Gastroesophageal sphincter (tissue), 4 donors: ENCODE results near the gene RERG. TPM values are rescaled to one million over a fixed set of nuclear protein-coding genes. Genes with fewer than 3 reads are reported as not detected.

Experiments used
- ATAC-seq: fragments of 150-250 bp; one replicate; pipeline ENCODE4 v1.9.1; 2016; ENCODE audit warnings: mild to moderate bottlenecking, moderate library complexity
- H3K27ac ChIP-seq, 4 donors: fragments of 200-600 bp; sonication (generic) in 3 of 4; 1 replicate in 3 of 4; 2 replicates in 1 of 4; pipeline ENCODE4 v1.5.1; 2016 to 2019
- H3K27me3 ChIP-seq: fragments of 200-600 bp; sonication (generic); one replicate; pipeline ENCODE4 v1.5.1; 2019
- H3K36me3 ChIP-seq, 2 donors: fragments of 200-600 bp; sonication (generic); one replicate each; pipeline ENCODE4 v1.5.1; 2019; ENCODE audit warnings: control low read depth in 1 of 2
- H3K4me1 ChIP-seq, 3 donors: fragments of 200-600 bp; sonication (generic); 1 replicate in 2 of 3; 2 replicates in 1 of 3; pipeline ENCODE4 v1.5.1; 2016 to 2019; ENCODE audit warnings: control low read depth in 2 of 3
- H3K4me3 ChIP-seq, 2 donors: fragments of 200-600 bp; sonication (generic); one replicate each; pipeline ENCODE4 v1.5.1; 2019; ENCODE audit warnings: mild to moderate bottlenecking in 1 of 2, moderate library complexity in 1 of 2
- H3K9me3 ChIP-seq, 3 donors: fragments of 200-600 bp; sonication (generic); one replicate each; pipeline ENCODE4 v1.5.1; 2017 to 2019; ENCODE audit warnings: control low read depth in 2 of 3
- CTCF ChIP-seq, 4 experiments: fragments of 200-600 bp in 2 of 4; fragments of 450-650 bp in 2 of 4; sonication (generic) in 1 of 4; IDR thresholded peaks; one replicate each; pipeline ENCODE4 v1.5.1; 2017 to 2019; ENCODE audit warnings: antibody characterized with exemption in 4 of 4, mild to moderate bottlenecking in 2 of 4, moderate library complexity in 2 of 4
- EP300 ChIP-seq: sonication (generic); formaldehyde crosslinking; IDR thresholded peaks from one replicate; pipeline ENCODE4 v1.6.1; 2017; ENCODE audit warnings: antibody characterized with exemption, mild to moderate bottlenecking
- POLR2A ChIP-seq, 2 donors: fragments of 450-650 bp; IDR thresholded peaks; one replicate each; pipeline ENCODE4 v1.6.1; 2017; ENCODE audit warnings: antibody characterized with exemption in 2 of 2, mild to moderate bottlenecking in 2 of 2, moderate library complexity in 1 of 2
- POLR2AphosphoS5 ChIP-seq: sonication (generic); formaldehyde crosslinking; IDR thresholded peaks from one replicate; pipeline ENCODE4 v1.6.1; 2017; ENCODE audit warnings: antibody characterized with exemption
- WGBS, 2 donors: methylation state at CpG; one replicate each; pipeline ENCODE4 v1.1.5; 2018; ENCODE audit warnings: low coverage in 1 of 2; 5-methylcytosine and 5-hydroxymethylcytosine counted together
- total RNA-seq, 4 donors: library from RNA; depleted of rRNA; stranded (reverse); fragments of >200 nt; gene quantifications; one replicate each; pipeline ENCODE4 v1.1.0, GENCODE V29; 2016

Gene RERG
- total RNA-seq, 4 donors from 2014 or later, result 13.6 to 32.0 (median 19.8) TPM

- no peaks in the 10 kb centered on the region for H3K27me3 ChIP-seq
- ATAC-seq, result no peak
- H3K4me3 ChIP-seq, result no peak overlapping the region
- 63 to 75% methylated on average over 4 of the region's 4 CpGs for WGBS, 2 donors
- no peaks in the 10 kb centered on the region for H3K4me1 ChIP-seq
- H3K9me3 ChIP-seq, result no peaks in the 10 kb centered on the region
- H3K27ac ChIP-seq, result no peak overlapping the region
- H3K36me3 ChIP-seq, result no peaks in the 10 kb centered on the region
- TF ChIP-seq CTCF (IDR thresholded peaks at IDR 0.05) (no peak), EP300 (no peak), POLR2AphosphoS5 (no peak), POLR2A (IDR thresholded peaks at IDR 0.05) (no peak)
Measured at GRCh38 chr12:15240898-15241297, 19.7 kb upstream of the RERG start.

- TF ChIP-seq CTCF (IDR thresholded peaks at IDR 0.05) (no peak), EP300 (no peak), POLR2A (IDR thresholded peaks at IDR 0.05) (no peak), POLR2AphosphoS5 (no peak)
- no peak for ATAC-seq
- Histone ChIP-seq H3K36me3 (no peaks in the 10 kb centered on the region), H3K9me3 (no peaks in the 10 kb centered on the region), H3K27ac (no peak overlapping the region), H3K4me1 (no peaks in the 10 kb centered on the region), H3K27me3 (peaks cover 6% of the 10 kb centered on the region), H3K4me3 (no peak overlapping the region)
- no CpG with 5 or more reads among the region's 4 CpGs for whole genome bisulfite sequencing, 2 donors
Measured at GRCh38 chr12:15234508-15234907, 13.3 kb upstream of the RERG start.

DNA sequence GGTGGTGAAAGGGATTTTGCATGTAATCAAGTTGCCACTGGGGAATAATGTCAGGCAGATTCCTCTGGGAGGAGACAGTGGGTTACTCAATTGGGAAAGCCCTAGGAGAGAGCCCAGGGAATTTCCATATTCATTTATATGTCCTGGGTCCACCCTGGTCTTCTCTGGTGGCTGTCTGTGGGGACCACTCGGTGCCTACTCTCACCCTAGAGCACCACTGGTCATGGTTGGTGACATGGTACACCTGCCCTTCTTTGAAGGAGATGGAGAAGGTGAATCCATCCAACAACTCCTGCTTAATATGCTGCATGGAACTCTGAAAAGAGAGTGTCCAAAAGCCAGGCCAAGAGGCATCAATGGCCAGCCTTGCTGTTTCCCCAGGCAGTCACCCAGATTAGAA, 12.8 kb upstream of the RERG start:
- no peak for TF ChIP-seq CTCF (IDR thresholded peaks at IDR 0.05)
- no peak for TF ChIP-seq POLR2A (IDR thresholded peaks at IDR 0.05)
- no peak for TF ChIP-seq EP300
- TF ChIP-seq POLR2AphosphoS5, result no peak
- Histone ChIP-seq H3K36me3 (no peaks in the 10 kb centered on the region), H3K27me3 (peaks cover 6% of the 10 kb centered on the region), H3K27ac (no peak overlapping the region), H3K9me3 (no peaks in the 10 kb centered on the region), H3K4me1 (no peaks in the 10 kb centered on the region), H3K4me3 (no peak overlapping the region)
- ATAC-seq, result no peak
- 40% methylated on average over 1 of the region's 1 CpG; no CpG with 5 or more reads in 1 of the 2 donors for WGBS, 2 donors

- 43 to 67% methylated on average over 1 of the region's 1 CpG for WGBS, 2 donors
- Histone ChIP-seq H3K27me3 (peaks cover 6% of the 10 kb centered on the region), H3K27ac (no peak overlapping the region), H3K9me3 (no peaks in the 10 kb centered on the region), H3K4me1 (no peaks in the 10 kb centered on the region), H3K4me3 (no peak overlapping the region), H3K36me3 (no peaks in the 10 kb centered on the region)
- ATAC-seq, result no peak
- no peak for TF ChIP-seq CTCF (IDR thresholded peaks at IDR 0.05)
- no peak for TF ChIP-seq POLR2AphosphoS5
- TF ChIP-seq EP300, result no peak
- no peak for TF ChIP-seq POLR2A (IDR thresholded peaks at IDR 0.05)
Measured at GRCh38 chr12:15232959-15233358, 11.7 kb upstream of the RERG start.

- Histone ChIP-seq H3K27me3 (peaks cover 6% of the 10 kb centered on the region), H3K4me1 (no peaks in the 10 kb centered on the region), H3K9me3 (no peaks in the 10 kb centered on the region), H3K4me3 (no peak overlapping the region), H3K27ac (no peak overlapping the region), H3K36me3 (no peaks in the 10 kb centered on the region)
- WGBS, 2 donors, result 67 to 77% methylated on average over 1 of the region's 1 CpG
- TF ChIP-seq POLR2AphosphoS5, result no peak
- no peak for TF ChIP-seq CTCF (IDR thresholded peaks at IDR 0.05)
- no peak for TF ChIP-seq EP300
- no peak for TF ChIP-seq POLR2A (IDR thresholded peaks at IDR 0.05)
- ATAC-seq, result no peak
Measured at GRCh38 chr12:15231493-15231892, 10.3 kb upstream of the RERG start.
